ENCODE measurements around the gene OR10A5.
"Not testable (repeated sequence)": the region's sequence is repeated elsewhere in the genome, so short reads cannot be mapped to it uniquely, and the experiment has no call there.

OR10A5 gene

GRCh38 chr11:6845383-6845782 is at the start of gene OR10A5:
OR10A5 (plus strand) TSS chr11:6845683; CDS start chr11:6845683, 0 bp downstream.
- DNase-seq = no peak

- DNase-seq = no peak
These were observed 46.1 kb upstream of the OR10A5 start, which contains the start of gene OR6A2 for GRCh38 chr11:6799402-6799801. OR6A2 (minus strand) TSS chr11:6799689; CDS start chr11:6795708, 3,981 bp downstream.

DNA sequence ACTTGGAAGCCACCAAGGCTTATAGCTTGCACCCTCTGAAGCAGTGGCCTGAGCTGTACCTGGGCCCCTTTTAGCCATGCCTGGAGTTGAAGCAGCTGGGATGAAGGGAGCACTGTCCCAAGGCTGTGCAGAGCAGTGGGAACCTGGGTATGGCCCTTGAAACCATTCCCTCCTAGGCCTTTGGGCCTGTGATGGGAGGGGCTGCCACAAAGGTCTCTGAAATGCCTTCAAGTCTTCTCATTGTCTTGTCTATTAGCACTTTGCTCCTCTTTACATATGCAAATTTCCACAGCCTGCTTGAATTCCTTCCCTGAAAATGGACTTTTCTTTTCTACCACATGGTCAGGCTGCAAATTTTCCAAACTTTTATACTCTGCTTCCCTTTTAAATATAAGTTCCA is 44.4 kb upstream of the OR10A5 start:
- DNase-seq = not testable (repeated sequence)

GRCh38 chr11:6812390-6813005 is 33.0 kb upstream of the OR10A5 start:
- DNase-seq = peak; percentile 1 to 23

- DNase-seq = no peak
These were observed 31.8 kb upstream of the OR10A5 start for GRCh38 chr11:6813656-6814055.

- DNase-seq = no peak
These were observed 27.8 kb upstream of the OR10A5 start for GRCh38 chr11:6817694-6818093.

DNA sequence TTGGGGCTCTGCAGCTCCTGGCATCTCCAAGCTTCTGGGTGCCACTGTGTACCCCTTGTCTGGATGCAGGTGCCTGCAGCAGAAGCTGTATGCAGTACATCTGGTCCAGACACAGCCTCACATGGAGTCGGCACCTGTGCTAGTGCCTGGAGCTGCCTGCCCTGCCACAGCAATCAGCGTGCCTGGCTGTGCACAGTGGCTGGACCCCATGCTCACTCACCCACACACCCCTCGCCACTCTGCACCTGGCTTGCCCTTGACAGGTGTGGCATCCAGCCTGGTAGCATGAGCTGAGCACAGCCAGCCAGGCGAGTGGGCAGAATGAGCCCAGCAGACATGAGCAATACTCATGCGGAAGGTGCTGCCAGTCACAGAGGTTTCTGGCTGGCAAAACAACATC is 26.5 kb upstream of the OR10A5 start:
- DNase-seq = no peak

DNA sequence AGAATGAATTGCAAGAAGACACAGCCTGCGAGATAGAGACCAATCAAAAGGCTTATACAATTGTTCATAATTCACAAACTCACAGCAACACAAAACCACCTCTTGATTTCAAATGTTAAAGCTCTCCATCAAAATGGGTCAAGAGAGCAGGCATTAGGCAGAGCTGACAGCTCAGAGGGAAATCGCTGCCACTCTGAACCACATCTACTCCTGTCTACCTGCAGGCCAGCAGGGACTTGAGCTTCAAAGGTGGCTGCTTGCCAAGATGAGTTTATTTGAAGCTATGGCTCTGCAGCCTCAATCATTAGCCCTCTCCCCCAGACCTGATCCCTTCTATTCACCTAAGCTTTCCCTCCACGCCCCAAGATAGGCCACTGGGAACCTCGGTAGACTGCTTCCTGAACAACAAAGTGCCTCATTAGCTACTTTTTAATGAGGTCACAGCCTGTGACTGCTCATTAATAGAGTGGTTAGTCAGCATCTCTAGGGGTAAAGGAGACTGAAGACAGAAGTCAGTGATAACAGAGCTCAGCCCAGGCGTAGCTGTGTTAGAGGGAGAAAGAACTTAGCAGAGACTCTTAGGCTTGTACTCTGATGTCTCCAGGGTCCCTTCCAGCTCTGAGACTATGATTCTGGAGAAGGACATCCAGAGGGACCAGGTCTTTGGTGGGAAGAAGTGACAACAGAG is 21.2 kb upstream of the OR10A5 start:
- no peak for DNase-seq

- no peak for DNase-seq
These were observed 20.2 kb upstream of the OR10A5 start for GRCh38 chr11:6825231-6825744.

- DNase-seq = no peak
These were observed 17.4 kb upstream of the OR10A5 start for GRCh38 chr11:6828103-6828502.

DNA sequence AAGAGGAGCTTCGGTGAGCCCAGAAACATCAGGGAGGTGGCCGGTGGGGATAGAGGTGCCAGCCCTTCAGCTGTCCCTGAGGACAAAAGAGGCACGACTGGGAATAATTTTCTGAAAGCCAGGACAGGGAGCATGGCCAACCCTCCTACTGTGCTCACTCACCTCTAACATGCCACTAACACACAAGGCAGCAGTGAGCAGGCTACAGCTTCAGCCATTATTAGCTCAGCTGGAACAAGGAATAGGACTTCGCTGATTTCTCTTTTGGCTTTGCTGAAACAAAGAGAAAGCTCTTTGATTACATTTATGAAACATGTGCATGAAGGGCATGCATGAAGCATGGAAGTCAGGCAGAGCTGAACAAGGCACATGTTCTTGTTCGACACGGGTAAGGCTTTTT is 12.1 kb upstream of the OR10A5 start:
- DNase-seq = no peak

DNA sequence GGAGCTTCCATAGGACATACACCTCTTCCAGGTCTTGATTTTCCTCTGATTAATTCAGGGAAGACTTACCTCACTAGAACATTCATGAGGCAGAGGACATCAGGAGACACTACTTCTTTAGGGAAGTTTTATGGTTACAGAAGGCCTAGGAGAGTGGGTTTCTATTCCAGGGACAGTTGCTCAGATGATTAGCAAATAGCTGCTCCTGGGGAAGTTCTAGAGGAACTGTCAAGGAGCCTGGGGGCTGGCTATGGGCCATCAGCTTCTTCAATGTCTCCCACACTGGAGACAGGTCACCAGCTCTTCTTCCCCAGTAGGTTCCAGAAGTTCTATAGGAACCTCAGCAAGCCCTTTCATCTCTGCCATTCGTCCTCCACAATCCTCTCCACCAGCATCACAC is 11.5 kb upstream of the OR10A5 start:
- no peak for DNase-seq

DNA sequence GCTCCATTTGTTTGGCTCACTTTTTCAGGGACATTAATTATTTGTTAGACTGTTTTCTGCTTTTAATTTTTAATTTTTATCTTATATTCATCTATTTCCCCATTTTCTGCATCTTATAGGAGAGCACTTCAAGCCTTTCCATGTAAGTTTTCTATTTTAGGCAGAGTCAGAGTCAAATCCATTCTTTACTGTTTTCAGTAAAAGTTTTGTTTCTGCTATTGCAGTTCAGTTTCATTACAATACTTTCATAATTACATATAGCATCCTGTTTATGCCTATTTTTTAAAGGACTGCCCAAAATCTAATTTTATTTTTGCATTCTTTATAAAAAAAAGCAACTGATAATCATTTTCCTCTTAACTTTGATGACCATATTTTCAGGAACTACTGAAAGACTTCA is 3.8 kb upstream of the OR10A5 start:
- no peak for DNase-seq

DNA sequence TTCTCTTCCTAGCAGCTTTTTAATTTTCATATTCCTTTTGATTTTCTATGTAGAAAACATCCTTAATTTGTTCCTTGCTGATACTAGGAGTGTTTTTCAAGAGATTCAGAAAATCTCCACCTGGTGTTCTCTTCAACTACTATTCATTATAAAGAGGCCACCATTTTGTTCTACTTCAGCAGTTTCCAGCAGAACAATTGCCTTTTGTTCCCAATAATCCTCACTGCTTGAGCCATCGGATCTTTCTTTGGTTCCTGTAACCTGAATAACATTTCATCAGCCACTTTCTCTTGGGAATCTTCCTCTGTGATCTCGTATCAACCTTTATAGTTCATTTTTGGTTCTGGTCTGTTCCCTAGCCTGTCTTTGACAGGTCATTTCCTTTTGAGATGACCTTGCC is 1.8 kb upstream of the OR10A5 start:
- DNase-seq = no peak

- no peak for DNase-seq
These were observed 1.1 kb upstream of the OR10A5 start for GRCh38 chr11:6844356-6844755.

DNA sequence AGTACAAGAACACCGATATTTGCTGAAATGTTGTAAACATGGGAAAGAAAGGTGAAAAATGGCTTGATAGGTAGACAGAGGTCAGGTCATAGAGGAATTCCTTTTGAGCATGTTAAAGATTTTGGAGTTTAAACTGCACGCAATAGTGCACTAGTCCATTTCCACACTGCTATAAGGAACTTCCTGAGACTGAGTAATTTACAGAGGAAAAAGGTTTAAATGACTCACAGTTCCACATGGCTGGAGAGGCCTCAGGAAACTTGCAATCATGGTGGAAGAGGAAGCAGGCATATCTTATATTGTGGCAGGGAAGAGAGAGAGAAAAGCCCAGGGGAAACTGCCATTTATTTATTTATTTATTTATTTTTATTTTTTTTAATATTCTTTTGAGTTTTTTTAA is 5.0 kb downstream of the OR10A5 start:
- no peak for DNase-seq

GRCh38 chr11:6854801-6855200 is 9.3 kb downstream of the OR10A5 start:
- DNase-seq = not testable (repeated sequence)

DNA sequence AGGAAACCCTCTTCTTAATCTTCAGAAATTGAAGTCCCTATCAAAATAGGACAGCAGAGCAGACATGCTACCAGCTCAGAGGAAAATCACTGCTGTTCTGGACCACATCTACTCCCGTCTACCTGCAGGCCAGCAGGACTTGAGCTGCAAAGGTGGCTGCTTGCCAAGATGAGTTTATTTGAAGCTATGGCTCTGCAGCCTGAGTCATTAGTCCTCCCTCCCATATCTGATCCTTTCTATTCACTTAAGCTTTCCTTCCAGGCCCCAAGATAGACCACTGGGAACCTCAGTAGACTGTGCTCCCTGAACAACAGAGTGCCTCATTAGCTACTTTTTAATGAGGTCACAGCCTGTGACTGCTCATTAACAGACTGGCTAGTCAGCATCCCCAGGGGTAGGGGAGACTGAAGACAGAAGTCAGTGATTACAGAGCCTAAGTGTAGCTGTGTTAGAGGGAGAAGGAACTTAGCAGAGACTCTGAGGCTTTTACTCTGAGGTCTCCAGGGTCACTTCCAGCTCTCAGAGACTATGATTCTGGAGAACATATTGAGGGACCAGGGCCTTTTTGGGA is 10.6 kb downstream of the OR10A5 start:
- DNase-seq = no peak

DNA sequence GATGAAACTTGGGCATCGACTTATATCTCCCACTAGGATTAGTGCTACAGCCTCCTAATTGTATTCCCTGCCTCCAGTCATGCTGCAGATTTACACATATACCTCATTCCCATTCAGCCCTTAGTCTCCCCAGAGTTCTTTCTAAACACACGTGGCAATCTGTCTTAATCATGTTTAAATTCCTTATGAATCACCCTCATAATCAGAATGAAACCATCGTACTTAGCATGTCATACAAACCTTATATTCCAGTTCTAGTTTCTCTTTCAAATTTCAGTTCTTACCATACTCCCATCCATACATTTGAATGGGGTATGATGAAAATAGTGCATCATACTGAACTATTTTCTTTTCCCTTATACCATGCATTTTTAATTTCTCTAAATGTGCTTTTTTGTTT is 11.4 kb downstream of the OR10A5 start:
- DNase-seq = no peak

DNA sequence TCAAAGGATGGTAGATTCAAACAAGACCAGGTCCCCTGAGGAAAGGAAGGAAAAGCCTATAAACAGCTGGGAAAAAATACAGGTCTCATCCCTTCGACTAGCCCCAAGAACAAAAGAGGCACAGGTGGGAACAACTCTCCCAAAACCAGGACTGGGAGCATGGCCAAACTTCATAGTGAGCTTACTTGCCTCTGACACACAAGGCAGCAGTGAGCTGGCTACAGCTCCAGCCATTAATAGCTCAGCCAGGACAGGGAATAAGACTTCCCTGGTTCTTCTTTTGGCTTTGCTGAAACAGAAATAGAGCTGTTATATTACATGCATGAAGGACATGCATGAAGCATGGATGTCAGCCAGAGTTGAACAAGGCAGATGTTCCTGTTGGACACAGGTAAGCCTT is 17.5 kb downstream of the OR10A5 start, which contains the start of gene OR10A2:
Gene OR10A2, plus strand, starts transcription at position 97 of the 400 bp plus-strand sequence. CDS start 6,698 bp downstream, outside the sequence.
- no peak for DNase-seq

- DNase-seq = no peak
These were observed 19.0 kb downstream of the OR10A5 start for GRCh38 chr11:6864438-6864837.

DNA sequence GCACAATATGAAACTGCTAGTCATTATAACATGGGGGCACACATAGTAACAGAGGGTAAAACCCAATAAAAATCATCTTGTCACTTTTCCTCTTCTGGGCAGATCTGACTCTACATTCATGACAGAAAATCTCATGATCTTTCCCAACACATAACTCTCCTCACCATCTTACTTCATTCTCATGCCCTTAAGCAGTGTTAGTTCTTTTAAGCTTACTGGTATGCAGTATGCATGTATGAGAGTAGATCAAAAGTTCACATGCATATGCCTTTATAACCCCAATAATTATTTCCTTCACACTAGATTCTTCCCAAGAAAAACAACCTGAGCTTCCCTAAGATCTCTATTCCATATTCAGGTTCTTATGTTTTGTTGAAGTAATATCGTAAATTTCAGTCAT is 25.8 kb downstream of the OR10A5 start:
- DNase-seq = no peak

DNA sequence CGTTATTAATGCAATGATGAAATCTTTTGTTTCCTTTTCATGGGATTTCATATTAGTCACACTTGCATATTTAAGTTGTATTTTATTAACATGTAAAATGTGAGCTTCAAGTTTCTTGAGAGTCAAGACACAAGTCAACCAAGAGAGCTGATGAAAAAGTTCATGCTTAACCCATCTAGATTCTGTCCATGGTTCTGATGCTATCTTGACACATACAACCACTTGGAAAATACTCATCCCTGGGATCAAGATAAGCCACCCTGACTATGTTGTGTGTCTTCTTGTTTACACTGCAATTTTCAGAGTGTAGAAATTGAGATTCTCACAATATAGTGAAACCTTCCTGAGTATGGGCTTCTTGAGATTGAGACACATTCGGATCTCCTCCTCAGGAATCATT is 30.3 kb downstream of the OR10A5 start:
- DNase-seq = no peak

DNA sequence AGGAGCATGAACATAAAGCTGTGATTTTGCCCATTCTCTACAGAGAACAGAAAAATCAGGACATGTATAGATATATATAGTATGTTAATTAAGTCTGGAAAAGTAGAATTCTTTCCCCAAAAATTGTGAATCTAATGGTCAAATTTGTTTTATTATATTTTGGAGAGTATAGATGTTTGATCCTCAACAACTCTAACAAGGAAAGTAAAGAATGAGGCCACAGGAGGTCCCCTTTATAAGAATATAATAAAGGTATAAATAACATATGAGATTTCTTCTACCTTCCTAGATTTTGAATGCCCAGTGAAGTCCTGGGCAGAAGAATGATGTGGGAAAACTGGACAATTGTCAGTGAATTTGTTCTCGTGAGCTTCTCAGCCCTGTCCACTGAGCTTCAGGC is 30.8 kb downstream of the OR10A5 start, which contains the start of gene OR10A4:
Gene OR10A4, plus strand, starts transcription at position 301 of the 400 bp plus-strand sequence. Its CDS starts 23 bp downstream, at position 324.
- DNase-seq = no peak
